ENCODE measurements around the gene GAA.

- TF ChIP-seq GATA2 (IDR thresholded peaks at IDR 0.05; ENCODE audit: low read depth, low read length) (no peak), GATA3 (IDR thresholded peaks at IDR 0.05; ENCODE audit: low read depth, low read length) (no peak)
Observed at GRCh38 chr17:80130992-80131391, 29.6 kb downstream of the GAA start.

Data from SH-SY5Y (cell line).